IMR-90 (cell line): ENCODE measurements around the gene CDS1. TPM values are rescaled to one million over a fixed set of nuclear protein-coding genes. Genes with fewer than 3 reads are reported as not detected.
A peak's percentile ranks its signal among the peaks of the same experiment; 100 is the strongest.
"Not testable (repeated sequence)": the region's sequence is repeated elsewhere in the genome, so short reads cannot be mapped to it uniquely, and the experiment has no call there.

Experiments
- ATAC-seq: fragments of 200-7000 bp; cut with Tn5 transposase; 2 replicates; pipeline ENCODE4 v1.9.1; 2020; ENCODE audit warnings: low read depth, mild to moderate bottlenecking, moderate library complexity
- BruUV-seq: library from RNA; stranded (reverse); fragments of 400-500 nt; replicated peaks from 2 replicates; lab custom pipeline; 2021; lab: Mats Ljungman, UMichigan
- CTCF ChIA-PET: fragments of 300-600 bp; formaldehyde crosslinking; extraction: SDS; loops from one replicate; lab custom pipeline; 2021; ENCODE audit warnings: antibody characterized with exemption; lab: Yijun Ruan, JAX
- POLR2A ChIA-PET: fragments of 300-600 bp; sonication (Branson Sonifier 250); formaldehyde crosslinking; loops from one replicate; lab custom pipeline; 2022; ENCODE audit warnings: antibody characterized with exemption; ENCODE audit not compliant: unreplicated experiment; lab: Charles Lee
- DNase-seq: peaks from one replicate; pipeline ENCODE4 v3.0.0; 2013
- H2AFZ ChIP-seq: replicated peaks from 2 replicates; pipeline ENCODE3; 2013; ENCODE audit warnings: low read length, mild to moderate bottlenecking; ENCODE audit not compliant: poor library complexity
- H2AK5ac ChIP-seq: 2 replicates; pipeline ENCODE4 v1.6.1; 2013; ENCODE audit warnings: low read depth, low read length, inconsistent platforms
- H2AK9ac ChIP-seq: replicated peaks from 2 replicates; pipeline ENCODE3; 2013; ENCODE audit warnings: mild to moderate bottlenecking, low read depth, low read length, moderate library complexity; ENCODE audit not compliant: poor library complexity
- H2BK120ac ChIP-seq: 2 replicates; pipeline ENCODE4 v1.6.1; 2013; ENCODE audit warnings: low read depth, low read length, inconsistent platforms
- H2BK15ac ChIP-seq: 3 replicates; pipeline ENCODE4 v1.6.1; 2013; ENCODE audit warnings: low read depth, low read length, inconsistent platforms
- H2BK20ac ChIP-seq: 2 replicates; pipeline ENCODE4 v1.6.1; 2013; ENCODE audit warnings: low read depth, mild to moderate bottlenecking, inconsistent platforms, low read length, moderate library complexity
- H2BK5ac ChIP-seq: 2 replicates; pipeline ENCODE4 v1.6.1; 2013; ENCODE audit warnings: mild to moderate bottlenecking, low read depth, low read length, inconsistent platforms; ENCODE audit not compliant: poor library complexity, severe bottlenecking
- H3K14ac ChIP-seq: replicated peaks from 2 replicates; pipeline ENCODE4 v1.6.1; 2013; ENCODE audit warnings: low read depth, low read length, inconsistent platforms
- H3K18ac ChIP-seq: 2 replicates; pipeline ENCODE4 v1.6.1; 2013; ENCODE audit warnings: low read depth, low read length, control low read depth
- H3K23ac ChIP-seq: 2 replicates; pipeline ENCODE4 v1.6.1; 2013; ENCODE audit warnings: low read depth, low read length, inconsistent platforms
- H3K27ac ChIP-seq: 2 replicates; pipeline ENCODE4 v1.5.1; 2013; ENCODE audit warnings: mild to moderate bottlenecking, control low read depth, low read length; ENCODE audit not compliant: insufficient read depth
- H3K27me3 ChIP-seq: 2 replicates; pipeline ENCODE4 v1.6.1; 2013; ENCODE audit warnings: low read length; ENCODE audit not compliant: control insufficient read depth, insufficient read depth
- H3K36me3 ChIP-seq: 2 replicates; pipeline ENCODE4 v1.6.1; 2013; ENCODE audit warnings: low read length, mixed read lengths; ENCODE audit not compliant: control insufficient read depth, insufficient read depth
- H3K4ac ChIP-seq: 2 replicates; pipeline ENCODE4 v1.6.1; 2013; ENCODE audit warnings: low read depth, low read length, inconsistent platforms
- H3K4me1 ChIP-seq: 2 replicates; pipeline ENCODE4 v1.6.1; 2013; ENCODE audit warnings: low read length, mixed read lengths; ENCODE audit not compliant: control insufficient read depth, insufficient read depth
- H3K4me2 ChIP-seq: 2 replicates; pipeline ENCODE4 v1.6.1; 2013; ENCODE audit warnings: low read depth, mild to moderate bottlenecking, control low read depth, low read length, moderate library complexity
- H3K4me3 ChIP-seq: 2 replicates; pipeline ENCODE4 v1.5.1; 2013; ENCODE audit warnings: low read depth, mild to moderate bottlenecking, control low read depth, low read length, moderate library complexity; ENCODE audit not compliant: insufficient read depth
- H3K56ac ChIP-seq: 2 replicates; pipeline ENCODE4 v1.6.1; 2013; ENCODE audit warnings: low read length, inconsistent platforms; ENCODE audit not compliant: insufficient read depth; ENCODE audit errors: extremely low read depth
- H3K79me1 ChIP-seq, 2 experiments: 2 replicates each; pipeline ENCODE4 v1.6.1; 2013; ENCODE audit warnings: low read length in 2 of 2, inconsistent platforms in 1 of 2, low read depth in 1 of 2
- H3K9ac ChIP-seq: 2 replicates; pipeline ENCODE4 v1.6.1; 2013; ENCODE audit warnings: low read depth, low read length, control low read depth
- H3K9me1 ChIP-seq: 2 replicates; pipeline ENCODE4 v1.6.1; 2013; ENCODE audit warnings: low read length, inconsistent platforms; ENCODE audit not compliant: insufficient read depth
- H3K9me3 ChIP-seq: 2 replicates; pipeline ENCODE4 v1.6.1; 2013; ENCODE audit warnings: low read length; ENCODE audit not compliant: control insufficient read depth, insufficient read depth
- H4K20me1 ChIP-seq: 2 replicates; pipeline ENCODE4 v1.6.1; 2013; ENCODE audit warnings: low read length, inconsistent platforms; ENCODE audit not compliant: insufficient read depth
- H4K5ac ChIP-seq: 2 replicates; pipeline ENCODE4 v1.6.1; 2013; ENCODE audit warnings: mild to moderate bottlenecking, low read depth, low read length, control low read depth
- H4K8ac ChIP-seq, 2 experiments: 2 replicates each; pipeline ENCODE4 v1.6.1; 2013; ENCODE audit warnings: low read depth in 2 of 2, low read length in 2 of 2, control low read depth in 1 of 2, inconsistent platforms in 1 of 2
- H4K91ac ChIP-seq: 2 replicates; pipeline ENCODE4 v1.6.1; 2013; ENCODE audit warnings: low read depth, low read length, inconsistent platforms; ENCODE audit not compliant: insufficient read depth
- MXI1 ChIP-seq: IDR thresholded peaks from 2 replicates; pipeline ENCODE4 v1.6.1; 2012; ENCODE audit warnings: low read depth, mild to moderate bottlenecking, low read length, moderate library complexity, borderline replicate concordance
- NFE2L2 ChIP-seq: fragments of 150-350 bp; IDR thresholded peaks from 2 replicates; pipeline ENCODE4 v1.6.1; 2016; ENCODE audit warnings: low read depth, mild to moderate bottlenecking, low read length
- WGBS, 2 experiments: methylation state at CpG; one replicate each; pipeline versions ENCODE4 v1.1.5 to v1.1.7; 2013; ENCODE audit warnings: missing lambda C conversion rate in 2 of 2; ENCODE audit not compliant: insufficient read length in 1 of 2; ENCODE audit errors: extremely low coverage in 2 of 2; 5-methylcytosine and 5-hydroxymethylcytosine counted together
- dilution Hi-C: fragments of 300-500 bp; cut with HindIII; formaldehyde crosslinking; loops from one replicate; pipeline ENCODE4 v1.14.3; 2018; ENCODE audit warnings: low sequenced_read_pairs; ENCODE audit not compliant: unreplicated experiment
- in situ Hi-C: fragments of 300-500 bp; cut with MboI; formaldehyde crosslinking; loops from 3 replicates; pipeline ENCODE4 v1.14.3; 2019; ENCODE audit warnings: low sequenced_read_pairs, inconsistent platforms, mixed read lengths
- intact Hi-C: fragments of 100-400 bp; cut with micrococcal nuclease; formaldehyde crosslinking; loops from 2 replicates; pipeline ENCODE4 v1.10.0; 2022
- polyA plus RNA-seq, 3 experiments: library from polyadenylated mRNA; depleted of rRNA; stranded (reverse); fragments of >200 nt; gene quantifications; 2 replicates each; pipeline ENCODE4 v1.2.3, GENCODE V29; 2012; ENCODE audit warnings: low replicate concordance in 1 of 3
- total RNA-seq: library from RNA; depleted of rRNA; stranded (reverse); fragments of >200 nt; gene quantifications from 2 replicates; pipeline ENCODE4 v1.2.3, GENCODE V29; 2012
- TF ChIP-seq, protein P1 (sequence below): conservative IDR thresholded peaks from 2 replicates; pipeline ENCODE4 v1.5.1; 2012; ENCODE audit warnings: mild to moderate bottlenecking, low read depth, low read length, improper control_type of control experiment

The CDS1 gene
- total and polyA plus RNA-seq, 2 of the 4 experiments (the other 2 are of a cell fraction): under 0.01 to 0.02 TPM

DNA sequence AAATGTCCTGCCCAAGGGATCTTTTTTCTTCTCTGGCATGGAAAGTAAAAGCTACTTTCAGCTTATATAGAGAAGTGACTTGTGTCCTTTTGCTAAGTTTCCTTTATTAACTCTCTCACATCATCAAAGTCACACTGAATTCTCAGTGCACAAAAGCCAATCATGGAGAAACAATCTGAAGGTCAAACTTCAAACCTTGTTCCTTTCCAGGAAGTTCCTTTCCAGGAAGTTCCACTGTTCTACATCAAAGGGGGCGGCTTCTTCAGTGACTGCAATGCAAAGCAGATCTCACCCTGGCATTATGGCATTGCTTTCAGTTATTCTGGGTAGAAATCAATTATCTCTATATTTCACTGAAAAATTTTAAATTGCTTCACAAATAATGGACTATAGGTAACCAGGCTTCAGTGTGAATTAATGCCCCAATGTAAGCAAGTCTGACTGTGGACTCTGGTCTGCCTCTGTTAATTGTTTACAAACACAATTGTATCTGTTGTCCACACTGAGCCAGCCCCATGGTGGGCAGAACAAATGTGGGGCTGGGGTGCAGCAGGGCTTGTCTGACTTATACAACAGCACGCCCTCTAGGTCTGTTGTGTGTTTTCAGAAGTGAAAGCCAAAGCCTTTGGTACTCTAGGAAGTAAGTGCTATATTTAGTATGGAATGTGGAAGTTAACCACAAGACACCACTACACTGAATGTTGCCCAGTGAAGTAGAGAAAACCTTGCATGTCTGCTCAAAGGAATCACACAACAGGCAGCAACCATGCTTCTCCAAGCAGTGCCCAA lies 98.8 kb downstream of the CDS1 start:
- 0 out of 2 replicates have a peak, but pooled peaks cover 8% of the 10 kb centered on the region for H4K20me1 ChIP-seq
- peak overlapping the region; percentile 36; the same call in 1 of the 2 replicates for H2AK5ac ChIP-seq
- DNase-seq (peak; percentile 82), ATAC-seq (peak; percentile 96)
- no peak overlapping the region for H2BK15ac ChIP-seq
- in situ Hi-C loops: no loop called here
- peak overlapping the region; percentile 70 for H3K4me2 ChIP-seq
- no peaks in the 10 kb centered on the region for H3K27me3 ChIP-seq
- H2BK5ac ChIP-seq: no peak overlapping the region
- H2BK20ac ChIP-seq: no peak overlapping the region
- H3K18ac ChIP-seq: no peak overlapping the region
- H3K9me1 ChIP-seq: peaks cover 17% of the 10 kb centered on the region; the same call in 1 of the 2 replicates
- intact Hi-C loops: no loop called here
- no peak overlapping the region for H4K5ac ChIP-seq
- no peak overlapping the region for H3K23ac ChIP-seq
- CTCF ChIA-PET: no interaction called here
- H3K56ac ChIP-seq: no peak overlapping the region
- no peak overlapping the region for H2BK120ac ChIP-seq
- H3K4me1 ChIP-seq: peaks cover 5% of the 10 kb centered on the region
- no peak overlapping the region for H3K4ac ChIP-seq
- WGBS, 2 experiments: no CpG with 5 or more reads among the region's 2 CpGs
- H3K9ac ChIP-seq: no peak overlapping the region
- no peak overlapping the region for H2AFZ ChIP-seq
- H3K79me1 ChIP-seq: peaks cover 0 to 7% of the 10 kb centered on the region in 2 experiments; a peak in 1 of 4 replicates
- no peak overlapping the region for H4K8ac ChIP-seq
- H3K14ac ChIP-seq: no peak overlapping the region
- no peaks in the 10 kb centered on the region for H3K9me3 ChIP-seq
- no peak overlapping the region for H2AK9ac ChIP-seq
- H4K91ac ChIP-seq: no peak overlapping the region
- TF ChIP-seq NFE2L2 (no peak), MXI1 (peak; percentile 48; the same call in 1 of the 2 replicates)
- TF ChIP-seq, protein P1, sequence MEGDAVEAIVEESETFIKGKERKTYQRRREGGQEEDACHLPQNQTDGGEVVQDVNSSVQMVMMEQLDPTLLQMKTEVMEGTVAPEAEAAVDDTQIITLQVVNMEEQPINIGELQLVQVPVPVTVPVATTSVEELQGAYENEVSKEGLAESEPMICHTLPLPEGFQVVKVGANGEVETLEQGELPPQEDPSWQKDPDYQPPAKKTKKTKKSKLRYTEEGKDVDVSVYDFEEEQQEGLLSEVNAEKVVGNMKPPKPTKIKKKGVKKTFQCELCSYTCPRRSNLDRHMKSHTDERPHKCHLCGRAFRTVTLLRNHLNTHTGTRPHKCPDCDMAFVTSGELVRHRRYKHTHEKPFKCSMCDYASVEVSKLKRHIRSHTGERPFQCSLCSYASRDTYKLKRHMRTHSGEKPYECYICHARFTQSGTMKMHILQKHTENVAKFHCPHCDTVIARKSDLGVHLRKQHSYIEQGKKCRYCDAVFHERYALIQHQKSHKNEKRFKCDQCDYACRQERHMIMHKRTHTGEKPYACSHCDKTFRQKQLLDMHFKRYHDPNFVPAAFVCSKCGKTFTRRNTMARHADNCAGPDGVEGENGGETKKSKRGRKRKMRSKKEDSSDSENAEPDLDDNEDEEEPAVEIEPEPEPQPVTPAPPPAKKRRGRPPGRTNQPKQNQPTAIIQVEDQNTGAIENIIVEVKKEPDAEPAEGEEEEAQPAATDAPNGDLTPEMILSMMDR: peak; percentile 15; the same call in 1 of the 2 replicates
- BruUV-seq: no TSS peak
- dilution Hi-C loops: no loop called here
- peaks cover 41% of the 10 kb centered on the region for H3K36me3 ChIP-seq
- POLR2A ChIA-PET: no interaction called here
- H3K27ac ChIP-seq: no peak overlapping the region
- H3K4me3 ChIP-seq: no peak overlapping the region

DNA sequence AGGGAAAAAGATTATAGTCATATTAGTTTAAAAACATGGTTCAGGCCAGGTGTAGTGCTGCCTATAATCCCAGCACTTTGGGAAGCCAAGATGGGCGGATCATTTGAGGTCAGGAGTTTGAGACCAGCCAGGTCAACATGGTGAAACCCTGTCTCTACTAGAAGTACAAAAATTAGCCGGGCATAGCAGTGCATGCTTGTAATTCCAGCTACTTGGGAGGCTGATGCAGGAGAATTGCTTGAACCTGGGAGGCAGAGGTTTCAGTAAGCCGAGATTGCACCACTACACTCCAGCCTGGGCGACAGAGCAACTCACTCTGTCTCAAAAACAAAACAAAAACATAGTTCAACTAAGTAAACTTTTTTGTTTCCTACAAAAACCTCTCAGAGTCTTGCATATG lies 99.7 kb downstream of the CDS1 start:
- H2AK5ac ChIP-seq, intact Hi-C loops, CTCF ChIA-PET, H2AFZ ChIP-seq, in situ Hi-C loops, H3K23ac ChIP-seq, H3K14ac ChIP-seq, H2AK9ac ChIP-seq, H2BK120ac ChIP-seq, H3K56ac ChIP-seq, H3K79me1 ChIP-seq, H2BK15ac ChIP-seq, BruUV-seq, H3K18ac ChIP-seq, H3K4me3 ChIP-seq, H3K4me2 ChIP-seq, DNase-seq, H4K20me1 ChIP-seq, H4K91ac ChIP-seq, POLR2A ChIA-PET, H3K27ac ChIP-seq, dilution Hi-C loops, H3K9ac ChIP-seq, ATAC-seq, H4K8ac ChIP-seq, H2BK20ac ChIP-seq, H3K4me1 ChIP-seq, H4K5ac ChIP-seq, H2BK5ac ChIP-seq, H3K9me3 ChIP-seq, H3K27me3 ChIP-seq, H3K4ac ChIP-seq: not testable (repeated sequence)
- H3K9me1 ChIP-seq: peaks cover 17% of the 10 kb centered on the region; the same call in 1 of the 2 replicates
- WGBS, 2 experiments: 100% methylated on average over 1 of the region's 4 CpGs; no CpG with 5 or more reads in 1 of the 2 experiments
- peaks cover 36% of the 10 kb centered on the region for H3K36me3 ChIP-seq
